ENCODE data around the gene FIBP. TPM values are rescaled to one million over a fixed set of nuclear protein-coding genes. Genes with fewer than 3 reads are reported as not detected.

Gene FIBP
- polyA plus RNA-seq, 4 donors, result 57.6 to 131 (median 86.9) TPM

- DNase-seq, result peak; percentile 94 to 96
- no peak for FAIRE-seq
- H3K4me1 ChIP-seq (ENCODE audit: control insufficient read depth in 3 of 3, insufficient read depth in 2 of 3, low read depth in 1 of 3, low read length in 2 of 3), result peaks cover 0 to 15% (median 0%) of the 10 kb centered on the region in 3 donors
- WGBS, 3 donors, result 4 to 8% (median 7%) methylated on average over 34 to 54 of the region's 54 CpGs
- peaks cover 0 to 12% (median 0%) of the 10 kb centered on the region in 3 donors for H3K27me3 ChIP-seq (ENCODE audit: control insufficient read depth in 3 of 3, insufficient read depth in 3 of 3, low read length in 3 of 3)
- H3K4me3 ChIP-seq (ENCODE audit: low read depth in 1 of 3, low read length in 3 of 3), result peak overlapping the region; percentile 25 to 74 (median 48)
- H3K9me3 ChIP-seq (ENCODE audit: control insufficient read depth in 2 of 2, insufficient read depth in 1 of 2, low read depth in 1 of 2, low read length in 1 of 2), result no peaks in the 10 kb centered on the region
- H3K27ac ChIP-seq (ENCODE audit: low read depth in 1 of 3, low read length in 2 of 3), result peak overlapping the region in 2 of 3 donors; percentile 70 to 78
- peaks cover 0 to 19% (median 0%) of the 10 kb centered on the region in 3 donors for H3K36me3 ChIP-seq (ENCODE audit: control insufficient read depth in 3 of 3, insufficient read depth in 2 of 3, low read depth in 1 of 3, low read length in 3 of 3)
These were observed 14.7 kb downstream of the FIBP start for GRCh38 chr11:65873318-65874156.

GRCh38 chr11:65872586-65873317 is 15.5 kb downstream of the FIBP start, which contains the start of gene EFEMP2:
EFEMP2 (minus strand) TSS chr11:65872800; CDS start chr11:65872354, 446 bp downstream.
- DNase-seq (peak in 1 of 2 donors; percentile 56), FAIRE-seq (no peak)
- peaks cover 0 to 27% (median 0%) of the 10 kb centered on the region in 3 donors for H3K36me3 ChIP-seq (ENCODE audit: control insufficient read depth in 3 of 3, insufficient read depth in 2 of 3, low read depth in 1 of 3, low read length in 3 of 3)

GRCh38 chr11:65871811-65872548 is 16.3 kb downstream of the FIBP start:
- Histone ChIP-seq H3K27ac (ENCODE audit: low read depth in 1 of 3, low read length in 2 of 3) (peak overlapping the region in 2 of 3 donors; percentile 66 to 77), H3K4me3 (ENCODE audit: low read depth in 1 of 3, low read length in 3 of 3) (peak overlapping the region; percentile 35 to 48 (median 43)), H3K9me3 (ENCODE audit: control insufficient read depth in 2 of 2, insufficient read depth in 1 of 2, low read depth in 1 of 2, low read length in 1 of 2) (no peaks in the 10 kb centered on the region), H3K36me3 (ENCODE audit: control insufficient read depth in 3 of 3, insufficient read depth in 2 of 3, low read depth in 1 of 3, low read length in 3 of 3) (peaks cover 0 to 35% (median 3%) of the 10 kb centered on the region in 3 donors), H3K4me1 (ENCODE audit: control insufficient read depth in 3 of 3, insufficient read depth in 2 of 3, low read depth in 1 of 3, low read length in 2 of 3) (peaks cover 0 to 15% (median 0%) of the 10 kb centered on the region in 3 donors), H3K27me3 (ENCODE audit: control insufficient read depth in 3 of 3, insufficient read depth in 3 of 3, low read length in 3 of 3) (peaks cover 0 to 12% (median 0%) of the 10 kb centered on the region in 3 donors)
- WGBS, 3 donors, result 46 to 65% (median 57%) methylated on average over 24 to 26 of the region's 26 CpGs
- no peak for DNase-seq
- FAIRE-seq, result no peak

More at GRCh38 chr11:65872586-65873317, 15.5 kb downstream of the FIBP start, which contains the start of gene EFEMP2:
- Histone ChIP-seq H3K4me3 (ENCODE audit: low read depth in 1 of 3, low read length in 3 of 3) (peak within 1 kb of the TSS; percentile 35 to 74 (median 48)), H3K27ac (ENCODE audit: low read depth in 1 of 3, low read length in 2 of 3) (peak within 1 kb of the TSS in 2 of 3 donors; percentile 77 to 78), H3K9me3 (ENCODE audit: control insufficient read depth in 2 of 2, insufficient read depth in 1 of 2, low read depth in 1 of 2, low read length in 1 of 2) (no peaks in the 10 kb centered on the region), H3K27me3 (ENCODE audit: control insufficient read depth in 3 of 3, insufficient read depth in 3 of 3, low read length in 3 of 3) (peaks cover 0 to 12% (median 0%) of the 10 kb centered on the region in 3 donors), H3K4me1 (ENCODE audit: control insufficient read depth in 3 of 3, insufficient read depth in 2 of 3, low read depth in 1 of 3, low read length in 2 of 3) (peaks cover 0 to 15% (median 0%) of the 10 kb centered on the region in 3 donors)
- 2 to 4% (median 4%) methylated on average over 20 to 69 of the region's 69 CpGs for WGBS, 3 donors

GRCh38 chr11:65870706-65871681 is 17.3 kb downstream of the FIBP start:
- no peaks in the 10 kb centered on the region for H3K9me3 ChIP-seq (ENCODE audit: control insufficient read depth in 2 of 2, insufficient read depth in 1 of 2, low read depth in 1 of 2, low read length in 1 of 2)
- no peak overlapping the region for H3K4me3 ChIP-seq (ENCODE audit: low read depth in 1 of 3, low read length in 3 of 3)
- H3K4me1 ChIP-seq (ENCODE audit: control insufficient read depth in 3 of 3, insufficient read depth in 2 of 3, low read depth in 1 of 3, low read length in 2 of 3), result peaks cover 0 to 15% (median 0%) of the 10 kb centered on the region in 3 donors
- no peak for FAIRE-seq
- WGBS, 3 donors, result 66 to 68% (median 66%) methylated on average over 24 of the region's 24 CpGs
- peak overlapping the region in 1 of 3 donors; percentile 77 for H3K27ac ChIP-seq (ENCODE audit: low read depth in 1 of 3, low read length in 2 of 3)
- H3K27me3 ChIP-seq (ENCODE audit: control insufficient read depth in 3 of 3, insufficient read depth in 3 of 3, low read length in 3 of 3), result peaks cover 0 to 12% (median 0%) of the 10 kb centered on the region in 3 donors
- no peak for DNase-seq
- H3K36me3 ChIP-seq (ENCODE audit: control insufficient read depth in 3 of 3, insufficient read depth in 2 of 3, low read depth in 1 of 3, low read length in 3 of 3), result peaks cover 3 to 44% (median 4%) of the 10 kb centered on the region in 3 donors

GRCh38 chr11:65870307-65870658 is 18.0 kb downstream of the FIBP start:
- FAIRE-seq (no peak), DNase-seq (no peak)
- Histone ChIP-seq H3K4me3 (ENCODE audit: low read depth in 1 of 3, low read length in 3 of 3) (no peak overlapping the region), H3K9me3 (ENCODE audit: control insufficient read depth in 2 of 2, insufficient read depth in 1 of 2, low read depth in 1 of 2, low read length in 1 of 2) (no peaks in the 10 kb centered on the region), H3K36me3 (ENCODE audit: control insufficient read depth in 3 of 3, insufficient read depth in 2 of 3, low read depth in 1 of 3, low read length in 3 of 3) (peaks cover 4 to 51% (median 8%) of the 10 kb centered on the region in 3 donors), H3K4me1 (ENCODE audit: control insufficient read depth in 3 of 3, insufficient read depth in 2 of 3, low read depth in 1 of 3, low read length in 2 of 3) (peaks cover 0 to 15% (median 0%) of the 10 kb centered on the region in 3 donors), H3K27ac (ENCODE audit: low read depth in 1 of 3, low read length in 2 of 3) (no peak overlapping the region), H3K27me3 (ENCODE audit: control insufficient read depth in 3 of 3, insufficient read depth in 3 of 3, low read length in 3 of 3) (peaks cover 0 to 12% (median 0%) of the 10 kb centered on the region in 3 donors)
- WGBS, 3 donors, result 36 to 66% (median 47%) methylated on average over 11 of the region's 11 CpGs

GRCh38 chr11:65869643-65870306 is 18.5 kb downstream of the FIBP start:
- peaks cover 0 to 15% (median 0%) of the 10 kb centered on the region in 3 donors for H3K4me1 ChIP-seq (ENCODE audit: control insufficient read depth in 3 of 3, insufficient read depth in 2 of 3, low read depth in 1 of 3, low read length in 2 of 3)
- H3K4me3 ChIP-seq (ENCODE audit: low read depth in 1 of 3, low read length in 3 of 3), result no peak overlapping the region
- WGBS, 3 donors, result 61 to 80% (median 64%) methylated on average over 24 of the region's 24 CpGs
- peaks cover 4 to 56% (median 12%) of the 10 kb centered on the region in 3 donors for H3K36me3 ChIP-seq (ENCODE audit: control insufficient read depth in 3 of 3, insufficient read depth in 2 of 3, low read depth in 1 of 3, low read length in 3 of 3)
- no peak overlapping the region for H3K27ac ChIP-seq (ENCODE audit: low read depth in 1 of 3, low read length in 2 of 3)
- FAIRE-seq (no peak), DNase-seq (no peak)
- no peaks in the 10 kb centered on the region for H3K9me3 ChIP-seq (ENCODE audit: control insufficient read depth in 2 of 2, insufficient read depth in 1 of 2, low read depth in 1 of 2, low read length in 1 of 2)
- peaks cover 0 to 12% (median 0%) of the 10 kb centered on the region in 3 donors for H3K27me3 ChIP-seq (ENCODE audit: control insufficient read depth in 3 of 3, insufficient read depth in 3 of 3, low read length in 3 of 3)

GRCh38 chr11:65868907-65869306 is 19.4 kb downstream of the FIBP start:
- WGBS, 3 donors, result 67 to 88% (median 77%) methylated on average over 3 of the region's 3 CpGs
- no peaks in the 10 kb centered on the region for H3K9me3 ChIP-seq (ENCODE audit: control insufficient read depth in 2 of 2, insufficient read depth in 1 of 2, low read depth in 1 of 2, low read length in 1 of 2)
- peaks cover 0 to 12% (median 0%) of the 10 kb centered on the region in 3 donors for H3K4me1 ChIP-seq (ENCODE audit: control insufficient read depth in 3 of 3, insufficient read depth in 2 of 3, low read depth in 1 of 3, low read length in 2 of 3)
- H3K27ac ChIP-seq (ENCODE audit: low read depth in 1 of 3, low read length in 2 of 3), result no peak overlapping the region
- FAIRE-seq (no peak), DNase-seq (no peak)
- H3K36me3 ChIP-seq (ENCODE audit: control insufficient read depth in 3 of 3, insufficient read depth in 2 of 3, low read depth in 1 of 3, low read length in 3 of 3), result peaks cover 11 to 65% (median 17%) of the 10 kb centered on the region in 3 donors
- H3K4me3 ChIP-seq (ENCODE audit: low read depth in 1 of 3, low read length in 3 of 3), result no peak overlapping the region
- H3K27me3 ChIP-seq (ENCODE audit: control insufficient read depth in 3 of 3, insufficient read depth in 3 of 3, low read length in 3 of 3), result peaks cover 0 to 12% (median 0%) of the 10 kb centered on the region in 3 donors
